Caco-2 (cell line): ENCODE results near the gene MED13L. TPM values are rescaled to one million over a fixed set of nuclear protein-coding genes. Genes with fewer than 3 reads are reported as not detected.

Experiments used
- BruUV-seq: library from RNA; stranded (reverse); fragments of 400-500 nt; replicated peaks from 2 replicates; lab custom pipeline; 2021; lab: Mats Ljungman, UMichigan
- CTCF ChIA-PET: fragments of 300-600 bp; sonication (Branson Sonifier 250); formaldehyde crosslinking; loops from one replicate; lab custom pipeline; 2022; ENCODE audit warnings: antibody characterized with exemption; lab: Charles Lee
- POLR2A ChIA-PET: fragments of 300-600 bp; sonication (Branson Sonifier 250); formaldehyde crosslinking; loops from one replicate; lab custom pipeline; 2022; ENCODE audit warnings: antibody characterized with exemption; lab: Charles Lee
- DNase-seq, 2 experiments: peaks; one replicate each; pipeline versions ENCODE4 v3.0.0 to v3.0.0-alpha.2; 2020 to 2022
- H3K27me3 ChIP-seq: replicated peaks from 2 replicates; pipeline ENCODE4 v1.6.0; 2011; ENCODE audit warnings: low read length; ENCODE audit not compliant: control insufficient read depth, insufficient read depth
- H3K36me3 ChIP-seq: 2 replicates; pipeline ENCODE4 v1.5.1; 2011; ENCODE audit warnings: low read length; ENCODE audit not compliant: control insufficient read depth, insufficient read depth
- H3K4me1 ChIP-seq: fragments of 250-450 bp; sonication (Bioruptor Pico); 2 replicates; pipeline ENCODE4 v1.5.1; 2020; ENCODE audit warnings: mild to moderate bottlenecking
- H3K4me3 ChIP-seq: 2 replicates; pipeline ENCODE4 v1.5.1; 2011; ENCODE audit warnings: low read depth, mild to moderate bottlenecking, control low read depth, low read length
- H3K9me3 ChIP-seq: fragments of 250-450 bp; sonication (Bioruptor Pico); 2 replicates; pipeline ENCODE4 v1.5.1; 2020; ENCODE audit warnings: mild to moderate bottlenecking, moderate library complexity
- H3K27ac Mint-ChIP-seq: one replicate; pipeline ENCODE4 v1.8.0; 2022; ENCODE audit warnings: mixed read lengths; ENCODE audit not compliant: unreplicated experiment
- H3K27me3 Mint-ChIP-seq: one replicate; pipeline ENCODE4 v1.8.0; 2022; ENCODE audit warnings: mixed read lengths; ENCODE audit not compliant: insufficient read depth, unreplicated experiment
- H3K36me3 Mint-ChIP-seq: one replicate; pipeline ENCODE4 v1.8.0; 2022; ENCODE audit warnings: mild to moderate bottlenecking, mixed read lengths; ENCODE audit not compliant: insufficient read depth, unreplicated experiment
- H3K4me1 Mint-ChIP-seq: one replicate; pipeline ENCODE4 v1.8.0; 2022; ENCODE audit warnings: low read depth, mixed read lengths; ENCODE audit not compliant: unreplicated experiment
- H3K4me3 Mint-ChIP-seq: one replicate; pipeline ENCODE4 v1.8.0; 2022; ENCODE audit warnings: mild to moderate bottlenecking, moderate library complexity, mixed read lengths; ENCODE audit not compliant: unreplicated experiment
- H3K9me3 Mint-ChIP-seq: one replicate; pipeline ENCODE4 v1.8.0; 2022; ENCODE audit warnings: mixed read lengths; ENCODE audit not compliant: unreplicated experiment
- intact Hi-C: fragments of 100-400 bp; cut with micrococcal nuclease; formaldehyde crosslinking; loops from one replicate; pipeline ENCODE4 v1.10.0; 2022; ENCODE audit not compliant: unreplicated experiment
- total RNA-seq: library from RNA; stranded (reverse); gene quantifications from 2 replicates; pipeline ENCODE4 v1.2.3, GENCODE V29; 2022
- TF ChIP-seq, protein P1 (sequence below), 2 experiments: fragments of 200-600 bp in 1 of 2; IDR thresholded peaks; 1 replicate in 1 of 2; 2 replicates in 1 of 2; pipeline versions ENCODE4 v1.5.1 to v1.8.0; 2011 to 2022; ENCODE audit warnings: antibody characterized with exemption in 1 of 2, control low read depth in 1 of 2, inconsistent platforms in 1 of 2, low read depth in 1 of 2, low read length in 1 of 2, mild to moderate bottlenecking in 1 of 2, moderate library complexity in 1 of 2; ENCODE audit not compliant: insufficient read depth in 1 of 2, severe bottlenecking in 1 of 2, unreplicated experiment in 1 of 2

MED13L gene
- total RNA-seq, 1 experiment from 2014 or later, result 160 TPM

- ChIA-PET POLR2A (no interaction called here), CTCF (no interaction called here)
- Histone ChIP-seq H3K27me3 (no peaks in the 10 kb centered on the region), H3K36me3 (no peaks in the 10 kb centered on the region), H3K4me3 (no peak overlapping the region), H3K4me1 (peaks cover 16% of the 10 kb centered on the region), H3K9me3 (peaks cover 17% of the 10 kb centered on the region; the same call in 1 of the 2 replicates)
- no peak overlapping the region for H3K4me3 Mint-ChIP-seq
- peaks cover 5% of the 10 kb centered on the region for H3K36me3 Mint-ChIP-seq
- H3K9me3 Mint-ChIP-seq, result peaks cover 18% of the 10 kb centered on the region
- DNase-seq, result no peak
- no peak overlapping the region for H3K27ac Mint-ChIP-seq
- no TSS peak for BruUV-seq
- no peaks in the 10 kb centered on the region for H3K27me3 Mint-ChIP-seq
- intact Hi-C loops, result no loop called here
- TF ChIP-seq, protein P1, sequence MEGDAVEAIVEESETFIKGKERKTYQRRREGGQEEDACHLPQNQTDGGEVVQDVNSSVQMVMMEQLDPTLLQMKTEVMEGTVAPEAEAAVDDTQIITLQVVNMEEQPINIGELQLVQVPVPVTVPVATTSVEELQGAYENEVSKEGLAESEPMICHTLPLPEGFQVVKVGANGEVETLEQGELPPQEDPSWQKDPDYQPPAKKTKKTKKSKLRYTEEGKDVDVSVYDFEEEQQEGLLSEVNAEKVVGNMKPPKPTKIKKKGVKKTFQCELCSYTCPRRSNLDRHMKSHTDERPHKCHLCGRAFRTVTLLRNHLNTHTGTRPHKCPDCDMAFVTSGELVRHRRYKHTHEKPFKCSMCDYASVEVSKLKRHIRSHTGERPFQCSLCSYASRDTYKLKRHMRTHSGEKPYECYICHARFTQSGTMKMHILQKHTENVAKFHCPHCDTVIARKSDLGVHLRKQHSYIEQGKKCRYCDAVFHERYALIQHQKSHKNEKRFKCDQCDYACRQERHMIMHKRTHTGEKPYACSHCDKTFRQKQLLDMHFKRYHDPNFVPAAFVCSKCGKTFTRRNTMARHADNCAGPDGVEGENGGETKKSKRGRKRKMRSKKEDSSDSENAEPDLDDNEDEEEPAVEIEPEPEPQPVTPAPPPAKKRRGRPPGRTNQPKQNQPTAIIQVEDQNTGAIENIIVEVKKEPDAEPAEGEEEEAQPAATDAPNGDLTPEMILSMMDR (IDR thresholded peaks at IDR 0.05; ENCODE audit: insufficient read depth in 1 of 2, low read depth in 1 of 2, low read length in 1 of 2, severe bottlenecking in 1 of 2, unreplicated experiment in 1 of 2), result no peak
- peaks cover 33% of the 10 kb centered on the region for H3K4me1 Mint-ChIP-seq
These were observed 29.1 kb downstream of the MED13L start for GRCh38 chr12:116248433-116248832.

GRCh38 chr12:116247377-116247776 lies 30.1 kb downstream of the MED13L start:
- ChIA-PET CTCF (no interaction called here), POLR2A (interaction anchor here (0.6 kb wide), 1 partner anchor 27 kb away, joined by 5 read pairs; no protein-coding TSS in a partner anchor)
- Histone ChIP-seq H3K27me3 (no peaks in the 10 kb centered on the region), H3K4me1 (peaks cover 17% of the 10 kb centered on the region), H3K36me3 (no peaks in the 10 kb centered on the region), H3K9me3 (peaks cover 17% of the 10 kb centered on the region; the same call in 1 of the 2 replicates), H3K4me3 (no peak overlapping the region)
- H3K27ac Mint-ChIP-seq, result no peak overlapping the region
- peaks cover 25% of the 10 kb centered on the region for H3K4me1 Mint-ChIP-seq
- intact Hi-C loops, result no loop called here
- no peaks in the 10 kb centered on the region for H3K27me3 Mint-ChIP-seq
- TF ChIP-seq, protein P1 (IDR thresholded peaks at IDR 0.05; ENCODE audit: insufficient read depth in 1 of 2, low read depth in 1 of 2, low read length in 1 of 2, severe bottlenecking in 1 of 2, unreplicated experiment in 1 of 2), result no peak
- no TSS peak for BruUV-seq
- no peak for DNase-seq
- no peak overlapping the region for H3K4me3 Mint-ChIP-seq
- H3K9me3 Mint-ChIP-seq, result peaks cover 18% of the 10 kb centered on the region
- peaks cover 5% of the 10 kb centered on the region for H3K36me3 Mint-ChIP-seq

DNA sequence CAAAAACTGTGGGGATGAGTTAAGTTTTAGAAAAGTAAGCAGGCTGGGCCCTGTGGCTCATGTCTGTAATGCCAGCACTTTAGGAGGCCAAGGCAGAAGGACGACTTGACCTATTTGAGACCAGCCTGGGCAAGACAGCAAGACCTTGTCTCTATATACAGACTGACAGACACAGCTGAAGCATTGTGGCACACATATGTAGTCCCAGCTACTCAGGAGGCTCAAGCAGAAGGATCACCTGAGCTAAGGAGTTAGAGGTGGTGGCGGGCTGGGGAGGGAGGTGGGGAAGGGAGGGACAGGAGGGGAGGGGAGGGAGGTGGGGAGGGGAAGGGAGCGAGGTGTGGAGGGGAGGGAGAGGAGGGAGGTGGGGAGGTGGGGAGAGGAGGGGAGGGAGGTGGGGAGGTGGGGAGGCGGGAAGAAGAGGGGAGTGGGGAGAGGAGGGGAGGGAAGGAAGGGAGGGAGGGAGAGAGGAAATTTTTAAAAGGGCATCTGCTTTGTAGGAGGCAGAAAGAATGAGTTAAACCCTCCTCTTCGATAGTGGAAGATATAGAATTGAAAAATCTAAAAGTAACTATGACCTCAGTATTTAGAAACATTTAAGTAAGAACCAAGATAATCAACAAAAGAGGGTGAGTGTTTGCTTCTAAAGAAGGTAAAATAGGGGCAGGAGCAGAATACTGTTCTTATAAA lies 30.9 kb downstream of the MED13L start:
- CTCF ChIA-PET, result no interaction called here
- Histone ChIP-seq H3K4me1 (peaks cover 17% of the 10 kb centered on the region), H3K4me3 (no peak overlapping the region), H3K9me3 (peaks cover 11% of the 10 kb centered on the region; the same call in 1 of the 2 replicates), H3K27me3 (no peaks in the 10 kb centered on the region), H3K36me3 (no peaks in the 10 kb centered on the region)
- DNase-seq, result no peak
- Mint-ChIP-seq H3K4me1 (peaks cover 21% of the 10 kb centered on the region), H3K9me3 (peaks cover 18% of the 10 kb centered on the region), H3K36me3 (peaks cover 3% of the 10 kb centered on the region), H3K27me3 (no peaks in the 10 kb centered on the region), H3K4me3 (no peak overlapping the region), H3K27ac (no peak overlapping the region)
- TF ChIP-seq, protein P1 (IDR thresholded peaks at IDR 0.05; ENCODE audit: insufficient read depth in 1 of 2, low read depth in 1 of 2, low read length in 1 of 2, severe bottlenecking in 1 of 2, unreplicated experiment in 1 of 2), result no peak
- BruUV-seq, result no TSS peak
- intact Hi-C loops, result no loop called here
- POLR2A ChIA-PET, result interaction anchor here (0.6 kb wide), 1 partner anchor 28 kb away, joined by 5 read pairs; no protein-coding TSS in a partner anchor
